GM03348 (cell line): Measurements from ENCODE around the gene FUT9.
"Not testable (repeated sequence)": the region's sequence is repeated elsewhere in the genome, so short reads cannot be mapped to it uniquely, and the experiment has no call there.

Experiments used
- DNase-seq: peaks from one replicate; pipeline ENCODE4 v3.0.0; 2012; ENCODE audit warnings: low spot score

The FUT9 gene

DNA sequence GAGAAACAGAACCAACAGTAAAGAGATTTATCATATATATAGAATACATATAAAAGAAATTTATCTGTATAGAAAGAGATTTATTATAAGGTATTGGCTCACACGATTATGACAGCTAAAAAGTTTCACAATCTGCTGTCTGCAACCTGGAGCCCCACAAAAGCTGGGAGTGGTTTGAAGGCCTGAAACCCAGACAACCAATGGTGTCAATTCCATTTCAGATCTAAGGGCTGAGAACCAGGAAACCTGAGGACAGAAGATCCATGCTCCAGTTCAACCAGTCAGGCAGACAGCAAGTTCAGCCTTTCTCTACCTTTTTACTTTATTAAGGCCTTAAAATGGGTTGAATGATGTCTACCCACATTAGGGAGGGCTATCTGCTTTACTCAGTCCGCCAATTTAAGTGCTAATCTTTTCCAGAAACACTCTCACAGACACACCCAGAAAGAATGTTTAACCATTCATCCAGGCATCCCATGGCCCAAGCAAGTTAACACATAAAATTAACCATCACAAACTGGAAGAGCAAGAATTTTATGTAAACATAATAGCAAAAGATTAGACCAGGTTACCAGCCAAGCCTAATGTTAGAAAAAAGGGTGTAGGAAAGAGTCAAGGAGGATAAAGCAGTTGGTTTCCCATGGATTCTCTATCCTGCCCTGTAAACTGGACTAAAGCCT lies 170.9 kb downstream of the FUT9 start:
- no peak for DNase-seq

DNA sequence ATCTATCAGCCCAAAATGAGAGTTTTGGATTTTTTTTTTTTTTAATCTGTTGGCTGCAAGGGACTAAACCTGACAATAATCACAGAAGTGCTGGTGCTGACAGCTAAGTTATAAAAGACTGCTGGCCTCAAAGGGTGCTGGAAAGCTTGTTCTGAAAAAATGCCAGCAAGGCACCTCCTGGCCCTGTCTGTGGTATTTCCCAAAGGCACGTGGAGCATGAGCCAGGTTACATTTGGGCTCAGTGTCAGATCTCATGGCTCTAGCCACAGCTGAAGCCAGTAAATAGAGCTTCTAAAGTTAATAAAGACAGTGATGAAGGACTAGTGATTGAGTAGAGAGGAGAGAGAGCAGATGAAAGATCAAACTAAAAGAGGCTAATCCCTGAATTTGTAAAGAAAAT lies 178.9 kb downstream of the FUT9 start:
- DNase-seq, result no peak

DNA sequence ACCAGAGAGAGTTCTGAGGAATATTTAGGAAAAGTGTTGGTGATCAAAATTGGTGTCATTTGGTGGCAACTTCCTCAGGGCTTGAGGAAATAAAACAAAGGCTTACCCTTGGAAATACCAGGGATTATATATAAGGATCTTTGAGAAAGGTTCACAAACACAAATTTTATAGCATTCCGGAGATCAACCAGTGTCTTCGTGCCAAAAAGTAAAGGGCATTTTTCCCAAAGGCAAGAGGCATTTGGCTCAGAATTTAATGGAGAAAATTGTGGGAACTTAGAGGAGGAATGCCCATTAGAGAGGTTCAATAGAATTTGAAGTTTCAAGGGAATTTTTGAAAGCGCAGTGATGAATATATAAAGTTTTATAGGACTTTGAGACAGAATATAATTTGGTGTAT lies 179.5 kb downstream of the FUT9 start:
- no peak for DNase-seq

DNA sequence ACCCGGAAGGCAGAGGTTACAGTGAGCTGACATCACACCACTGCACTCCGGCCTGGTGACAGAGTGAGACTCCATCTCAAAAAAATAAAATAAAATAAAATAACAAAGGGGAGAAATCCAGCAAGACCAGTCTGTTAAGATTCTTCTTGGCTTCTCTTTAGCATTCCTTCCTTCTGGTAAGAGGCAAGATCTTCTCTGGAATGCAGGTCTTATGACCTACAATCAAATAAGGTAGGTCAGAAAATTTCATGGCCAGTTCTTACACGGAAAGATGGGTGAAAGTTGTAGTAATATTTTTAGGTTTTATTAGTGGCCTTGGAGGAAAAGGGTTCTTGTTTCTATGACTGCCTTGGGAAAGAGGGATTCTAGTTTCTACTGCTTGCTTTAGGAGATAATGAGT lies 180.9 kb downstream of the FUT9 start:
- DNase-seq, result no peak

DNA sequence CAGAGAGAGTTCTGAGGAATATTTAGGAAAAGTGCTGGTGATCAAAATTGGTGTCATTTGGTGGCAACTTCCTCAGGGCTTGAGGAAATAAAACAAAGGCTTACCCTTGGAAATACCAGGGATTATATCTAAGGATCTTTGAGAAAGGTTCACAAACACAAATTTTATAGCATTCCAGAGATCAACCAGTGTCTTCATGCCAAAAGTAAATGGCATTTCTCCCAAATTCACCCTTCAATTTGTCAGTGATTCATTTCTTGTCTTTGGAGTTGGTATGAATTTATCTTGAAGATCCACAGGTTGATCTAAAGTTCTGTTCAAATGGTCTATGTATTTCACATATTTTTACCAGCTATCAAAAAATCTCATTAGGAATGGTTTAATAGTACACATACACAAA lies 181.5 kb downstream of the FUT9 start:
- no peak for DNase-seq

DNA sequence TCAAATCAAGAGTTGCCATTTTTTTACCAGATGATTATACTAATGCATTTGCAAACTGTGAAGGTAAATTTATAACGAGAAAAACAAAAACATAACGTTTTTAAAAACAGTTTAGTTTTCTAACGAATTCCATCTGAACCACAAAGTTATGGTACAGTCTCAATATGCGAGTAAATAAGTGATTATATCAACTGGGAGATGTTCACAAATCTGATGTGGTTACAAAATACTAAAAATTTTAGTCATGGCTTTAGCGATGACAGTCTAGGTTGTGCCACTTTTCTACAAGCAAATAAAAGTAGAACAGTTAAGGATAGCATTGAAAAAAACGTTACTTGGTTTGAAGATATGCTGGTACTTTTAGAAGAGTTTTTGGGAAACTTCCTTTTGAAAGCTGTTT lies 186.8 kb downstream of the FUT9 start:
- DNase-seq, result no peak

DNA sequence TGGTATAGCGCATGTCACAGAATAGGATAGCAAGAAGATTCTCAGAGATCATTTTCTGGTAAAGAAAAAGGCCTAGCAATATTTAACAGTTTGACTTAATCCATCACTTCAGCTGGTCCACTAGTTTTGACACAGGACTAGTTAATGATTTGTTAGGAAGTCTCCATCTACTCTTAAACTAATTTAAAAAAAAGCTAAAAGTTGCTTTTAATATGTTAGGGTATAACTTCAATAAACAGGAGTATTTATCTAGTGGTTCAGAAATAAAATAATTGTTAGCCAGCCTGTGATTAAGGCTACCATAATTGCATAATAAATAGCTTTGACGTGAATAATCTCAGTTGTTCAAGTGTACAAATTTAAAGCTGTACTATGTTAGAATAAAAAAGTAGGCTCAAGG lies 195.6 kb downstream of the FUT9 start:
- DNase-seq, result no peak

DNA sequence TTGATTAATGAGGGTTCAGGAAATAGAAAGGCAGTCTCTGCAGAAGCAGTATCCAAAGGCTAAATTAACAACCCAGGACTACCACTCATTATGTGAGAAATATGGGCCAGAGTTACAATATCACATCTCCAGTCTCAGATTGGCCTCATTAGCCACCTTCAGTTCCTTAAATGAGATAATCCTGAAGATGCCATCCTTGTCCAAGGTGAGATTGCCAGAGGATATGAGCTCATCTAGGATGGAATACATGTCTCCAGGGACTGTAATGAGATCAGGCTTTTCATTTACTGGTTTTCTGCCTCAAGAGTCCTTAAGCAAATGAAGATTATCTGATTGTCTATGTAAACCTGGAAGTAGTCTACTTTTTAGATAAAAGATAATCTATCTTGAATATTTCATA lies 196.3 kb downstream of the FUT9 start:
- DNase-seq, result no peak

DNA sequence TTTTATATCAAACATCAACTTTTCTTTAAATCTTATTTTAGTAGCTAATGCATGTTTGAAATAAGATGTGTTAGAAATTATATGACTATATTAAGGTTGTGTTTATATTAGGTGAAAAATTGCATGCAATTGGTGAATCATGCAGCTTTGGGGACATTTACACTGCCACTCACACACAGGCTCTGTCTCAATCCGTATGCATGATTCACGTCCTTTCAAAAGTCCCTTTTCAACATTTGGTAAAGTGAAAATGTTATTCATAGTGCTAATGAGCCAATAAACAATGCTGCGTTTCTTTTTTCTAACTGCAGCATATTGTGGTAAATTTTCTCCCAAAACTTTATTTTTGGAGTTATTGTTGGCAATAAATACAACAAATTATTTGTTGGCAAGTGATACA lies 198.0 kb downstream of the FUT9 start:
- DNase-seq, result no peak

DNA sequence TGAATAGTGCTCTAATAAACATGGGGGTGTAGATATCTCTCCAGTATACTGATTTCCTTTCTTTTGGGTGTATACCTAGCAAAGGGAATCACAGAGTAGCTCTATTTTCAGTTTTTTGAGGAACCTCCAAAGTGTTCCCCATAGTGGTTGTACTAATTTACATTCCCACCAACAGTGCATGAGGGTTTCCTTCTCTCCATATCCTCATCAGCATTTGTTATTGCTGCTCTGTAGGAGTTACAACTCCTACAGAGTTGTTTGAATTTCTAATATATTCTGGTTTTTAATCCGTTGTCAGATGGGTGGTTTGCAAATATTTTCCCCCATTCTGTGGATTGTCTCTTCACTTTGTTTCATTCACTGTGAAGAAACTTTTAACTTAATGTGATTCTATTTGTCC lies 207.9 kb downstream of the FUT9 start:
- no peak for DNase-seq

DNA sequence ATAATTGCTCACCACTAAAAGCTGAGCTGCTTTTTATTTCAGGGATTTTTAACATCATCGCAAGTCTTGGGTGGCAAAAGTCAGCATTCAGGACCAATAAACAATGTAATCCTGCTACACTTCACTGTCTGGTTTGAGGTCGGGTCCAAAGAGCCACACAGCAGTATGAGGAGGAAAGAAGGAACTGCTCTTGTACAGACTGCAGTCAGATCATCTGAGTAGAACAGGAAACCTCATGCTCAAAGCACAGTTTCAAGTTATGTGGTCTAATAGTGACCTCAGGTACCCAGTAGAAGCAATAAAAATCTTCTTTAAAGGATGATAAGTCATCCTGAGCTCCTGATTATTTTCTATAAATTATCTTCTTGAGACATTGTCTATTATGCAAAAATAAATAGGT lies 211.4 kb downstream of the FUT9 start:
- DNase-seq, result no peak

DNA sequence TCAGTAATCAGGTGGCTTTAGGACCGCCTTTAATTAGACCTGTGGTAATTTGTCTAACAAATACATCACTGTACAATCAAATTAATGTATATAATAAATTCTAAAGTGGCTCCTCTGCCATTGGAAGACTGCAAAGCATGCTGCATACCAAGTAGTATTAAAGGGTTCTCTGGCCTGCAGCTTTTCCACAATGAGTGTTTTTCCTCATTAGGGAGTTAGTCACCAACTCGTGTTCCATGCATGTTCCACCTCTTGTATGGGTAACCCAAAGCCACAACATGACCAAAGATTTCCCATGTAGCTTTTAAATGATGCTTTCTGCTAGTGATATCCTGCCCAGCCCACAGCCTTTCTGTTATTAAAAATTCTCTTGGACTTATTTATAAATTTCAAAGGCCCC lies 218.7 kb downstream of the FUT9 start:
- DNase-seq, result no peak

DNA sequence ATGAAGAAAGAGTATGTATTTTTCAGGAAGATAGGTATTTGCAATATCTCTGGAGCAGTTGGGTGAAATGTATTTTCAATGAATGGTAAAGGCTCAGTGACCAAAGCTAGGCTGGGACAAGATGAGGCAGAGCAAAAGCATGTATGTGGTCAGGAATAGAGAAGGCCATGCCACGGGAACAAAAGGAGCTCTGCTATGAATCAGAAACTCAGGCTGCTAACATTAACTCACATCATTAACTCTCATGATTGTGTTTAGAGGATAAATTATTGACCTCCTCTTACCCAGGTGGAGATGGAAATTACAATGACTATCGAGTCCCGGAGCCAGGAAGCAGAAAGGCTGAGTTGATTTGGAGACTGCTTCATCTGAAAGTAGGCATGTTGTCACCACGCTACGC lies 220.2 kb downstream of the FUT9 start:
- no peak for DNase-seq

DNA sequence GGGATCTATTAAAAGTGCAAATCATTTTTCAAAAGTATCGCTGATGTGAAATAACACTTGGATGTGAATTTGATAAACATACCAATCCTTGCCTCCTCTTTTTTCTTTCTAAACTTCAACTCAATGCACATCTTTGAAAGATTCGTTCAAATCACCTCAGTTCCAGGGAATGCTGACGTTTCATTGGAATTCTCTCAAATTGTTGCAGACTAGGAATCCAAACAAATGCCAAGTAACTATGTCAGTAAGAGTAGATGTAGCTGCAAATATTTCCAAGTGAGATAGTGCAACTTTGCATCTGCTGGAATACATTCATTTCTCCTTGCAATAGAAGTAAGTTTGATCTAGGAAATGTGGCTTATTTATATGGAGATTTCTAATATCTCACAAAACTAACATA lies 220.7 kb downstream of the FUT9 start:
- DNase-seq, result no peak

DNA sequence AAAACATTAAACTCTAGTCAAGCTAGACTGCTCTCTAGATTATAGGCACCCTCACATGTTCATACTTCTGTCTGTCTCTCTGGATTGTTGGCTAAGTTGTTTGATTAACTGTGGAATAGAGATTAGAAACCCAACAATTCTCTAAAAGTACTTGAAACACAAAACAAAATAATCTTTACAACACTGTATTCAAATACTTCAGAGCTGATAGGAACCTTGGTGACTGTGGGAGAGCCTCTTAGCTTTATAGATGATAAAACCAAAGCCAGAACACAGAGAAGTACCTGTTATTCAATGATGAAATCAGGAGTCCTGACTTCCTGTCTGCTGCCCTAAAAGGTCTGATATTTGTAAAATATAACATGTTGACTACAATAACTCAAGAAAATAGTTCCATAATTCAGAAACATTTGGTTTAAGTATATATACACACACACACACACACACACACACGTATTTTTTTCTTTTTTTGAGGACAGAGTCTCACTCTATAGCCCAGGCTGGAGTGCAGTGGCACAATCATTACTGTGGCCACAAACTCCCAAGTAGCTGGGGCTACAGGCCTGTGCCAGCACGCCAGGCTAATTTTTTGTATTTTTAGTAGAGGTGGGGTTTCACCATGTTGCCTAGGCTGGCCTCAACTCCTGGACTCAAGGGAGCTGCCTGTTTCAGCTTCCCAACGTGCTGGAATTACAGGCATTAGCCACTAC lies 222.0 kb downstream of the FUT9 start:
- DNase-seq, result no peak

DNA sequence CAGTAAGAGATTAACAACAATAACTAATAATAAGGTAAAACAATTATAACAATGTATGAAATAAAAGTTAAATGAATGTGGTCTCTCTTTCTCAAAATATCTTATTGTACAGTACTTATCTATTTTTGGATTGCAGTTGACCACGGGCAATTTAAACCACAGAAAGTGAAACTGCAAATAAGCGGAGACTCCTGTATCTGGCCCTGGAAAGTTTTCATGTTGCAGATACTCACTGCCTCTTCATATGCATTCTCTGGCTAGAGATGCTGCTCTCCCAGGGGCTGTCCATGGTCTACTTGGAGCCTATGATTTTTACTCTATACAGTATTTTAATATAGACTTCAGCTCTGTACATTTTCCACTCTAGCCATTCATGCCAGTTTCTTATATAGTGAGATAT lies 230.8 kb downstream of the FUT9 start:
- DNase-seq, result no peak

DNA sequence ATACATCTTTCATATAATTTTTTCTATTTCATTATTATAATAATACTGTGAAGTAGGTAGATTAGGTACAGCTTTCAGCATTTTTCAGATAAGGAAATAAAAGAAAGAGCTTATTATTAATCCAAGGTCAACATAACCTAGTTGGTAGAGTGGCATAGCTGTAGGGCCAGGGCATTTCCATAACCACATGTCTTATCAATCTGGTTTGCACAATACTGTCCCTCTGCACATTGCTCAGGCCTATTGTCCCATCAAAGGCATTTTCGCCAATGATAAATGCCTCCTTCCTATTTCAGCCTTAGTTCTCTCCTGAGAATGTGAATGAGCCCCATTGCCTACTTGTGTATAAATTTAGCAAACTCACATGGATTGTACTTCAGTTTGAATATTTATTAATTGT lies 234.0 kb downstream of the FUT9 start:
- DNase-seq, result no peak

DNA sequence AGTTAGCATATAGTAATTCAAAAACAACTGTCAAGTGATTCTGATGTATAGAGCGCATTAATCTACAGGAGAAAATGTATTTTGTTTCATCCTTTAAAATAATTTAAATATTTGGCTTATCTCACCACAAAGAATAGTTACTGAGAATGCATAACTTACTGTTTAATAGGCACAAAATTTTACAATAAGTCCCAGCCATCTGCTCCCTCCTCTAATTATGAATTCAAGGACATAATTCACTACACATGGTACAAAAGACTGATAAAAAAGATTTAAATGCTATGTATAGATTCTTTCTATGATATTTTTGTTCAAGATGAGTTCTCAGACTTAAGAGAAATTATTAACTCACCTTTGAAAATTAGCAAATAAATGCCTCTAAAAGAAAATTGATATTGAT lies 242.0 kb downstream of the FUT9 start:
- no peak for DNase-seq

DNA sequence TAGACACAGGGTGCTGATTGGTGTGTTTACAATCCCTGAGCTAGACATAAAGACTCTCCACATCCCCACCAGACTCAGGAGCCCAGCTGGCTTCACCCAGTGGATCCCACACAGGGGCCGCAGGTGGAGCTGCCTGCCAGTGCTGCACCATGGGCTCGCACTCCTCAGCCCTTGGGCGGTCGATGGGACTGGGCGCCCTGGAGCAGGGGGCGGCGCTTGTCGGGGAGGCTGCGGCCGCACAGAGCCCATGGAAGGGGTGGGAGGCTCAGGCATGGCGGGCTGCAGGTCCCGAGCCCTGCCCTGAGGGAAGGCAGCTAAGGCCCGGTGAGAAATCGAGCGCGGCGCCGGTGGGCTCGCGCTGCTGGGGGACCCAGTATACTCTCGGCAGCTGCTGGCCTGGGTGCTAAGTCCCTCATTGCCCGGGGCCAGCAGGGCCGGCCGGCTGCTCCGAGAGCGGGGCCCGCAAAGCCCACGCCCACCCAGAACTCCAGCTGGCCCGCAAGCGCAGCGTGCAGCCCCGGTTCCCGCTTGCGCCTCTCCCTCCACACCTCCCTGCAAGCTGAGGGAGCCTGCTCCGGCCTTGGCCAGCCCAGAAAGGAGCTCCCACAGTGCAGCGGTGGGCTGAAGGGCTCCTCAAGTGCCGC lies 245.1 kb downstream of the FUT9 start:
- not testable (repeated sequence) for DNase-seq
